ENCODE measurements around the gene SLC35C1. TPM values are rescaled to one million over a fixed set of nuclear protein-coding genes. Genes with fewer than 3 reads are reported as not detected.
A peak's percentile ranks its signal among the peaks of the same experiment; 100 is the strongest.
"Not testable (repeated sequence)": the region's sequence is repeated elsewhere in the genome, so short reads cannot be mapped to it uniquely, and the experiment has no call there.

Gene SLC35C1
- total RNA-seq, 1 donor from 2014 or later, result 22.8 TPM

- ATAC-seq, result no peak
Observed at GRCh38 chr11:45811571-45812290, 6.8 kb downstream of the SLC35C1 start.

- ATAC-seq, result no peak
Observed at GRCh38 chr11:45812581-45813548, 7.9 kb downstream of the SLC35C1 start.

DNA sequence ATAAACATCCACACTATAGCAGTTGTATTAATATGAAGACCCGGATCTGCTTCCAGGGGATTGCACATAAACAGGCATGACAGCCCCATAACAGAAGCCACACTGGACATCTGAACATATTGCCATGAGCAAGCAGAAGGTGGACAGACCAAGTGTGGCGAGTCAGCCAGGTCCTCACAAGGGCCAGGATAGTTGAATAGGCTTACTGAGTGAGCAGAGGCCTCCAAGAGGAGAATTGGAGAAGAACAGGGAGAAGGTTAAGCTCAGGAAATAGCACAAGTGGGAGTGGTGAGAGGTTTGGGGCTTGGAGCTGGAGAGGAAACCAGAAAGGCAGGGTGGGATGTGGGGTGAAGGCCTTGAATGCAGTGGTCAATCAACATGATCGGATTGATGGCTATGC lies 10.8 kb downstream of the SLC35C1 start:
- ATAC-seq, result peak; percentile 26

DNA sequence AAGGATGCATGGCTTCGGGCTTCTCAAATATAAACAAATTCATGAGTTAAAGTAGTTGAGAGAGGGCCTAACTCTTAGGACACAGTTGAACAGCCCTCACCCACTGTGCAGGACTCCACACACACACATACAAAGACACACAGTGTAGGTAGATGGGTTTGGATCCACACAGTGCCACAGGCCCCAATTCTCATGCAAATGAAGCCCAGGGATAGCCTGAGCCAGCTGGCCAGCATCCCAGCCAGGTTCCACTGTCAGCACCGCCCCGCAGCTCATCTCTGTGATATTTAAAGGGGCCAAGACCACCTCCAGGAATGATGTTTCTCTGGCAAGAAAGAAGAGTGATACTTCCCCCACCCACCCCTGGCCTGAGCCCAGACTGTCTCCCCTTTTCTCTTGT lies 11.7 kb downstream of the SLC35C1 start:
- ATAC-seq, result peak; percentile 42

DNA sequence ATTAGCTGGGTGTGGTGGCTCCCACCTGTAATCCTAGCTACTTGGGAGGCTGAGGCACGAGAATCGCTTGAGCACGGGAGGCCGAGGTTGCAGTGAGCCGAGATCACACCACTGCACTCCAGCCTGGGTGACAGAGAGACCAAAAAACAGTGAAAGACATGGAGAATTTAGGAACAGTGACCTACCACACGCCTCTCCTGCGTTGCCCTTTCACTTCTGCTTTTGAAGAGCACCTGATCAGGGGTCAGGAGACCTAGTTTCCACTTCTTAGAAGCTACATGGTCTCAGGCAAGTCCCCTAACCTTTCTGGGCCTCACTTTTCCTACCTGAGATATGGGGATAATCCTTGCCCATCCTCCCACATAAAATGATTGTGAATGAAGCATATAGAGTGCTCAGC lies 12.2 kb downstream of the SLC35C1 start:
- no peak for ATAC-seq

DNA sequence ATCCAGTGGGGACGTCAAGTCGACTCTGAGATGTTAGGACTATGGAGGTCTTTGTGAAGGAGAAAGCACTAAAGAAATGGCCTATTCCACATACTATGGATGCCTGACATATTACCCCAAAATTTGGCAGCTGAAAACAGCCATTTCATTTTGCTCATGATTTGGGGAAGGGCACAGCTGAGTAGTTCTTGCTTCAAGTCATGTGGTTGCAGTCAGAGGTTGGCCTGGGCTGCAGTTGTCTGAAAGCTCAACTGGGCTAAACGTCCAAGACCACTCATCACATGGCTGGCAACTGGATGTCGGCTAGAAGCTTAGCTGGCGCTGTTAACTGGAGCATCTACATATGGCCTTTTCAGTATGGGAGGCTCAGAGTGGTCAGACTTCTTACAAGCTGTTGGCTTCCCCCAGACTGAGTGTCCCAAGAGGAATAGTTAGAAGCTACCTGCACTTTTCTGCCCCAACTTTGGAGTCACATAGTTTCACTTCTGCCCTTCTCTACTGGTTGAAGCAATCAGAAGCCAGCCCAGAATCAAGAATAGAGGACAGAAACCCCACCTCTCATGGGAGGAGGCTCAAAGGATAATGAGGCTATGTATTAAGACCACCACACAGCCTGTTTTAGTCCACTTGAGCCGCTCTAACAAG lies 14.1 kb downstream of the SLC35C1 start:
- ATAC-seq, result no peak

GRCh38 chr11:45820211-45820857 lies 15.4 kb downstream of the SLC35C1 start:
- no peak for ATAC-seq

GRCh38 chr11:45826492-45826891 lies 21.5 kb downstream of the SLC35C1 start:
- ATAC-seq, result not testable (repeated sequence)

DNA sequence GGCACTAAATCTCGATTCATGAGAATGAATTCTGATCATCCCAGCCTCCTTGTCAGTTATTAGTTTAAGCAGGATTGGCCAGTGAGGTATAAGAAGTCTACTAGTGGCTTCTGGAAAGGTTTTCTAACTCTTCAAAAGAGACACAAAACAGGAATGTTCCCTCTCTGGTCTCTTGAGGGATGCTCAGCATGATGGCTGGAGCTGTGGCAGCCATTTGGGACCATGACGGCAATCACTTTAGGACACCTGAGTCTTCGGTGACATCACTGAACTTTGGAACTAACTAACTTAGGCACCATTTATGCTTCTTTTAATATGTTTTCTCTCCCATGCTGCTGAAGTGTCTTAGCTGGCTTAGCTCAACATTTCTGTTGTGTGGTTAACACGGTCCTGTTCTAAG lies 22.2 kb downstream of the SLC35C1 start:
- ATAC-seq, result no peak

DNA sequence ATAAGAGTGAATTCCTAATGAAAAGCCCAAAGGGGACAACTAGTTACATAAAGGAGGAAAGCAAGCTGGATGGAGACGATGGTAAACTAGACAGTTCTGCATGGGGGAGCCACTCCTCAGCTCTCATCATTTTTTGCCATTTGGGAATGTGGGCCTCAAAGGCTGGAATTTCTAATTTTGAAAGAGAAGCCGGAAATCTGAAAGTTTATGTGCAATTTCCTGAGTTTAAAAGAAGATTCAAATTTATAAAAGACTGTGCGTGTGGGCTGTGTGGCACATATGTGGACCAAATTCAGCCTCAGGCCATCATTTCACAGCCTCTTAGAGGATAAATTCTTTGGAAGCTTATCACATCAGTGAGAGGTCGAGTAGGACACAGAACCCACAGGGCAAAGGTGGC lies 24.0 kb downstream of the SLC35C1 start:
- no peak for ATAC-seq

GRCh38 chr11:45830596-45830995 lies 25.6 kb downstream of the SLC35C1 start:
- ATAC-seq, result no peak

- ATAC-seq, result no peak
Observed at GRCh38 chr11:45832811-45833441, 28.0 kb downstream of the SLC35C1 start.

GRCh38 chr11:45833761-45834160 lies 28.8 kb downstream of the SLC35C1 start:
- ATAC-seq, result no peak

DNA sequence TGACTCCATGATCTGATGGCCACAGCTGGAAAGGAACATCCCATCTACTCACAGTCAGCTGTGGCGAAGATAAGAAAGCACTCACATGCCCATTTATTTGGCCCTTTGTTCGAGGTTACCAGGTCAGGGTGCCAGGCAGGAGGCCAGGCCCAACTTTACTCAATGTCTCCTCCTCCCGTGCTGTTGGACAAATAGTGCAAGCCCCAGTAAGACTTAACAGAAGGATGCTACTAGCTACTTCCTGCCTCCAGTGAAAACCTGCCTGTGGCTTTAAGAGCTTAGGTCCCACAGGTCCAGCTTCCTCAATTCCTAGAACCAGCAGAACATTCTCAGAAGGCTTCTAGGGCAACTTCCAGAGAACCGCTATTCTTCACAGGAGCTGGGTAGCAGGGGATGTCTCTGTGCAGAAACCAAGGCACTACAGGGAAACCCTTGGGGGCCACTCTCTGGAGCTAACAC lies 29.4 kb downstream of the SLC35C1 start:
- ATAC-seq, result no peak

GRCh38 chr11:45839204-45839603 lies 34.3 kb downstream of the SLC35C1 start:
- ATAC-seq, result no peak

DNA sequence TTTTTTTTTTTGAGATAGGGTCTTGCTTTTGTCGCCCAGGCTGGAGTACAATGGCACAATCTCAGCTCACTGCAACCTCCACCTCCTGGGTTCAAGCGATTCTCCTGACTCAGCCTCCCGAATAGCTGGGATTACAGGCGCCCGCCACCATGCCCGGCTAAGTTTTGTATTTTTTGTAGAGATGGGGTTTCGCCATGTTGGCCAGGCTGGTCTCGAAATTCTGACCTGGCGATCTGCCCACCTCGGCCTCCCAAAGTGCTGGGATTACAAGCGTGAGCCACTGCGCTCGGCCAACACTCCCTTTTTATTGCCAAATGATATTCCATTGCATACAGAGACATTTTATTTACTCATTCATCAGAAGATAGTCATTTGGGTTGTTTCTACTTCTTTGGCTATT lies 35.3 kb downstream of the SLC35C1 start:
- ATAC-seq, result not testable (repeated sequence)

- ATAC-seq, result peak; percentile 58
Observed at GRCh38 chr11:45843158-45843924, 38.4 kb downstream of the SLC35C1 start.

DNA sequence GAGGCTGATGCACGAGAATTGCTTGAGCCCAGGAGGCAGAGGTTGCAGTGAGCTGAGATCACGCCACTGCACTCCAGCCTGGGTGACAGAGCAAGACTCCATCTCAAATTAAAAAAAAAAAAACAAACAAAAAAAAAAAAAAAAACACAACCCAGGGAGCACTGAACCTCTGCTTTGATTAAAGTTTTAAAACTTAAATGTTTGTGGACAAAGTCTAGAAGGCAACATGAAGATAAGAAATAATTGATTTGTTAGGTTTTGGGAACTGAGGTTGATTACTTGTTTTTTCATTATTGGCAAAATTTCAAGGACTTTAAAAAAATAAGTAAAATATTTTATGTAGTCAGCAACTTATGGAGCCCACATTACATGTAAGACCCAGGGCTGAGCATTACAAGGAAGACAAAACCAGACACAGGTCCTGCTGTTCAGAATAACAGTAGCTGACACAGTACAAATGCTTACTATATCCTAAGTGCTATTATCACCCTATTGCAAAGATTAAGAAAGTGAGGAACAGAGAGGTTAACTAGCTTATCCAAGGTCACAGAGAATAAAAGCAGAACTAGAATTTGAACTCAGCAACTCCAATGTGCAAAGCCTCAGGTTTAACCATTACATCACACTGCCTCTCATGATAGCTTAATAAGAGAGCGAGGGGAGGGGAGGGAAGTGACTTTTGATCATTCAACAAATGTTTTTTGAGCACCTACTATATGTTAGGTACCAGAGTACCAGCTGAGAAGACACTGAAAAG lies 40.1 kb downstream of the SLC35C1 start:
- no peak for ATAC-seq

DNA sequence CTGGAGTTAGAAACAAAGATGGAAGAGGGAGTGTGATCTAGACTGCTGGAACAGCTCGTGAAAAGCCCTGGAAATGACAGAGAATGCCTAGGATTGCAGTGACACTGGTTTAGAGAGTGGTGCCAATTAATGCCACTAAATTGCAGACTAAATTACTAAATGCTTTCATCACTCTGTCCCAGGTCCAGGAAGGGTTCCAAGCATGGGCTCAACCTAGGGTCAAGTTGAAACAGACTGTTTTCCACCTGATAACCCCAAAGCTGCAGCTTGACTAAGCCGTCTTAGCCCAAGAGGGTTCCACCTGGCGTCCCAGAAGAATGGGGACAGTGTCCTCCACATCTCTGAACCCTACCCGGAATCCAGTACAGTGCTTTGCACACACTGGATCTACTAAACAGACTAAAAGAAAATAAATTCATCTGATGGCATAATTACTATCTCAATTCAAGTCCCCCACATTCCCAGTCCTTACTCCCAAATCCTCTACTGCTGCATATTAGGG lies 41.3 kb downstream of the SLC35C1 start:
- no peak for ATAC-seq
